Activated naive CD4-positive, alpha-beta T cell treated with anti-CD3 and anti-CD28 coated beads for 36 hours (primary cell): Measurements from ENCODE around the gene ZSWIM7. TPM values are rescaled to one million over a fixed set of nuclear protein-coding genes. Genes with fewer than 3 reads are reported as not detected.
A peak's percentile ranks its signal among the peaks of the same experiment; 100 is the strongest.
"Not testable (repeated sequence)": the region's sequence is repeated elsewhere in the genome, so short reads cannot be mapped to it uniquely, and the experiment has no call there.

Experiments used
- CTCF ChIA-PET: fragments of 350-600 bp; sonication (Branson Sonifier 250); formaldehyde crosslinking; loops from one replicate; lab custom pipeline; 2021; ENCODE audit warnings: antibody characterized with exemption; lab: Charles Lee
- DNase-seq: peaks from one replicate; pipeline ENCODE4 v3.0.0-alpha.2; 2020
- H3K27ac Mint-ChIP-seq: one replicate; pipeline ENCODE4 v1.8.0; 2021; ENCODE audit warnings: mild to moderate bottlenecking, mixed read lengths
- H3K27me3 Mint-ChIP-seq: one replicate; pipeline ENCODE4 v1.8.0; 2021; ENCODE audit warnings: low read depth, mixed read lengths
- H3K36me3 Mint-ChIP-seq: one replicate; pipeline ENCODE4 v1.8.0; 2021; ENCODE audit warnings: low read depth, mixed read lengths
- H3K4me1 Mint-ChIP-seq: one replicate; pipeline ENCODE4 v1.8.0; 2021; ENCODE audit warnings: low read depth, mixed read lengths
- H3K4me3 Mint-ChIP-seq: one replicate; pipeline ENCODE4 v1.8.0; 2021; ENCODE audit warnings: mild to moderate bottlenecking, moderate library complexity, mixed read lengths
- H3K9me3 Mint-ChIP-seq: one replicate; pipeline ENCODE4 v1.8.0; 2021; ENCODE audit warnings: mixed read lengths
- intact Hi-C: fragments of 100-400 bp; cut with micrococcal nuclease; formaldehyde crosslinking; loops from one replicate; pipeline ENCODE4 v1.15.1; 2023
- total RNA-seq, 2 experiments: library from RNA; stranded (reverse); gene quantifications; one replicate each; pipeline ENCODE4 v1.2.3, GENCODE V29; 2021

The ZSWIM7 gene
- total RNA-seq, 2 experiments from 2014 or later = 8.3 to 10.8 TPM

GRCh38 chr17:15936481-15936880 lies 63.0 kb downstream of the ZSWIM7 start:
- H3K9me3 Mint-ChIP-seq, H3K36me3 Mint-ChIP-seq, H3K4me3 Mint-ChIP-seq, CTCF ChIA-PET, H3K27me3 Mint-ChIP-seq, DNase-seq, H3K4me1 Mint-ChIP-seq, H3K27ac Mint-ChIP-seq, intact Hi-C loops: not testable (repeated sequence)

GRCh38 chr17:15935891-15936290 lies 63.6 kb downstream of the ZSWIM7 start:
- H3K4me1 Mint-ChIP-seq = no peaks in the 10 kb centered on the region
- no peaks in the 10 kb centered on the region for H3K9me3 Mint-ChIP-seq
- H3K4me3 Mint-ChIP-seq = no peak overlapping the region
- no peaks in the 10 kb centered on the region for H3K36me3 Mint-ChIP-seq
- CTCF ChIA-PET = interaction anchor here (1.7 kb wide), 1 partner anchor 9 kb away, joined by 6 read pairs; the partner anchor contains the start of gene ADORA2B
- H3K27me3 Mint-ChIP-seq = no peaks in the 10 kb centered on the region
- intact Hi-C loops = no loop called here
- H3K27ac Mint-ChIP-seq = no peak overlapping the region
- no peak for DNase-seq

- intact Hi-C loops = no loop called here
- CTCF ChIA-PET = interaction anchor here (1.7 kb wide), 1 partner anchor 10 kb away, joined by 6 read pairs; the partner anchor contains the start of gene ADORA2B
- H3K27ac Mint-ChIP-seq = no peak overlapping the region
- H3K4me3 Mint-ChIP-seq = no peak overlapping the region
- DNase-seq = no peak
- no peaks in the 10 kb centered on the region for H3K36me3 Mint-ChIP-seq
- H3K27me3 Mint-ChIP-seq = no peaks in the 10 kb centered on the region
- no peaks in the 10 kb centered on the region for H3K4me1 Mint-ChIP-seq
- H3K9me3 Mint-ChIP-seq = no peaks in the 10 kb centered on the region
Measured at GRCh38 chr17:15934866-15935265, 64.6 kb downstream of the ZSWIM7 start.

- Mint-ChIP-seq H3K27me3 (peaks cover 10% of the 10 kb centered on the region), H3K36me3 (no peaks in the 10 kb centered on the region), H3K4me3 (no peak overlapping the region), H3K4me1 (peaks cover 2% of the 10 kb centered on the region), H3K27ac (no peak overlapping the region), H3K9me3 (no peaks in the 10 kb centered on the region)
- DNase-seq = no peak
- CTCF ChIA-PET = interaction anchor here (0.7 to 1.7 kb wide), 2 partner anchors 12 to 35 kb away, joined by 3 read pairs; no protein-coding TSS in a partner anchor
- intact Hi-C loops = no loop called here
Measured at GRCh38 chr17:15931394-15931793, 68.1 kb downstream of the ZSWIM7 start.

- intact Hi-C loops = no loop called here
- CTCF ChIA-PET = no interaction called here
- Mint-ChIP-seq H3K4me3 (no peak overlapping the region), H3K4me1 (peaks cover 2% of the 10 kb centered on the region), H3K27ac (no peak overlapping the region), H3K27me3 (peaks cover 10% of the 10 kb centered on the region), H3K9me3 (no peaks in the 10 kb centered on the region), H3K36me3 (no peaks in the 10 kb centered on the region)
- DNase-seq = no peak
Measured at GRCh38 chr17:15930426-15930825, 69.1 kb downstream of the ZSWIM7 start.

GRCh38 chr17:15929941-15930340 lies 69.6 kb downstream of the ZSWIM7 start:
- CTCF ChIA-PET = no interaction called here
- intact Hi-C loops = no loop called here
- H3K27me3 Mint-ChIP-seq = peaks cover 10% of the 10 kb centered on the region
- H3K4me3 Mint-ChIP-seq = no peak overlapping the region
- H3K4me1 Mint-ChIP-seq = peaks cover 2% of the 10 kb centered on the region
- DNase-seq = no peak
- H3K27ac Mint-ChIP-seq = no peak overlapping the region
- no peaks in the 10 kb centered on the region for H3K9me3 Mint-ChIP-seq
- H3K36me3 Mint-ChIP-seq = no peaks in the 10 kb centered on the region

- intact Hi-C loops = no loop called here
- CTCF ChIA-PET = no interaction called here
- Mint-ChIP-seq H3K27ac (peak overlapping the region; percentile 31), H3K4me3 (no peak overlapping the region), H3K27me3 (peaks cover 10% of the 10 kb centered on the region), H3K4me1 (peaks cover 2% of the 10 kb centered on the region), H3K9me3 (no peaks in the 10 kb centered on the region), H3K36me3 (no peaks in the 10 kb centered on the region)
- no peak for DNase-seq
Measured at GRCh38 chr17:15928286-15928785, 71.2 kb downstream of the ZSWIM7 start.

Other genes with a start within 250 kb of the ZSWIM7 start
- gene ADORA2B, start 54.6 kb downstream of the ZSWIM7 start, total RNA-seq = under 1 TPM in 1 of 2 experiments, not detected in 1; 0.12 TPM
- 10 to 100 TPM; 18.8 to 20.8 TPM for gene TTC19, start 120 bp upstream of the ZSWIM7 start, total RNA-seq
- gene NCOR1, start 215.8 kb upstream of the ZSWIM7 start, total RNA-seq = 100 to 1,000 TPM; 101 to 104 TPM
- 10 to 100 TPM; 40.4 to 42.4 TPM for gene PIGL, start 217.5 kb upstream of the ZSWIM7 start, total RNA-seq